ENCODE measurements around the gene NFAM1.

DNA sequence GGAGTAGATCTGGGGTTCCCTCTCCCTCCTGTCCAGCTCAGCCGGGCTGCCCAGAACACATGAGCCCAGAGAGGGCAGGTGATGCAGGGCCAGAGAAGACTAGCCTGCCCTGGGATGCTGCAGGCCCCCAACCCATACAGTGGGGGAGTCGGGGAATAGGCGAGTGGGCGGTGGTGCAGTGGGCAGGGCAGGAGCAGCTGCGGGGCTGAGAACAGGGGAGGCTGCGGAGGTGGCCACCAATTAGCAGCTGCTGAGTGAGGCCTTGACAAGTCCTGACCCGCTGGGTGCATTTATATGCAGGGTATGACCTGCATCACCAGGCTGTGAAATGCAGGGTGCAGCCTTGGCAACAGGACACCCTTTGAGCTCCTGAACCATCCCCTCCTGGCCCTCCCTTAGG, 43.1 kb downstream of the NFAM1 start:
- TF ChIP-seq POLR2A (IDR thresholded peaks at IDR 0.05; ENCODE audit: low read depth, low read length), result no peak
- no peak for TF ChIP-seq POLR2AphosphoS5 (IDR thresholded peaks at IDR 0.05; ENCODE audit: low read depth, low read length)
